ENCODE results near the gene DIP2C. TPM values are rescaled to one million over a fixed set of nuclear protein-coding genes. Genes with fewer than 3 reads are reported as not detected.
A peak's percentile ranks its signal among the peaks of the same experiment; 100 is the strongest.

The DIP2C gene
- total RNA-seq, 1 donor from 2014 or later, result 10.1 TPM

DNA sequence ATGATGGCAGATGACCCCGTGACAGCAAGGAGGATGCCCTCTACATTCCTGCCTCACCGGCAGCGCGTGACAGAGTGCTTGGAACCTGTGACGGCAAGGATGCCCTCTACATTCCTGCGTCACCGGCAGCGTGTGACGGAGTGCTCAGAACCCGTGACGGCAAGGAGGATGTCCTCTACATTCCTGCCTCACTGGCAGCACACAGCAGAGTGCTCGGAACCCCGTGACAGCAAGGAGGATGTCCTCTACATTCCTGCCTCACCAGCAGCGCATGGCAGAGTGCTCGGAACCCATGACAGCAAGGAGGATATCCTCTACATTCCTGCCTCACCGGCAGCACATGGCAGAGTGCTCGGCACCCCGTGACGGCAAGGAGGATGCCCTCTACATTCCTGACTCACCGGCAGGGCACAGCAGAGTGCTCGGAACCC lies 231.0 kb downstream of the DIP2C start:
- no peak overlapping the region for H2AFZ ChIP-seq (replicated peaks)
- H3K4me1 ChIP-seq, result peaks cover 4% of the 10 kb centered on the region
- Mint-ChIP-seq H3K4me1 (peaks cover 31% of the 10 kb centered on the region), H3K4me3 (no peak overlapping the region), H3K27ac (no peak overlapping the region), H3K9me3 (peaks cover 18% of the 10 kb centered on the region), H3K27me3 (ENCODE audit: insufficient read depth, low read depth) (peaks cover 4% of the 10 kb centered on the region), H3K36me3 (peaks cover 34% of the 10 kb centered on the region)
- H3F3A ChIP-seq (ENCODE audit: low read depth), result peaks cover 10% of the 10 kb centered on the region
- no peaks in the 10 kb centered on the region for H3K36me3 ChIP-seq
- no peak overlapping the region for H3K4me3 ChIP-seq
- no peak overlapping the region for H3K27ac ChIP-seq
- H3K4me2 ChIP-seq, result no peak overlapping the region
- TF ChIP-seq EZH2phosphoT487 (IDR thresholded peaks at IDR 0.05) (no peak), EZH2 (IDR thresholded peaks at IDR 0.05) (no peak)
- TF ChIP-seq, protein P1, sequence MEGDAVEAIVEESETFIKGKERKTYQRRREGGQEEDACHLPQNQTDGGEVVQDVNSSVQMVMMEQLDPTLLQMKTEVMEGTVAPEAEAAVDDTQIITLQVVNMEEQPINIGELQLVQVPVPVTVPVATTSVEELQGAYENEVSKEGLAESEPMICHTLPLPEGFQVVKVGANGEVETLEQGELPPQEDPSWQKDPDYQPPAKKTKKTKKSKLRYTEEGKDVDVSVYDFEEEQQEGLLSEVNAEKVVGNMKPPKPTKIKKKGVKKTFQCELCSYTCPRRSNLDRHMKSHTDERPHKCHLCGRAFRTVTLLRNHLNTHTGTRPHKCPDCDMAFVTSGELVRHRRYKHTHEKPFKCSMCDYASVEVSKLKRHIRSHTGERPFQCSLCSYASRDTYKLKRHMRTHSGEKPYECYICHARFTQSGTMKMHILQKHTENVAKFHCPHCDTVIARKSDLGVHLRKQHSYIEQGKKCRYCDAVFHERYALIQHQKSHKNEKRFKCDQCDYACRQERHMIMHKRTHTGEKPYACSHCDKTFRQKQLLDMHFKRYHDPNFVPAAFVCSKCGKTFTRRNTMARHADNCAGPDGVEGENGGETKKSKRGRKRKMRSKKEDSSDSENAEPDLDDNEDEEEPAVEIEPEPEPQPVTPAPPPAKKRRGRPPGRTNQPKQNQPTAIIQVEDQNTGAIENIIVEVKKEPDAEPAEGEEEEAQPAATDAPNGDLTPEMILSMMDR (IDR thresholded peaks at IDR 0.05), result no peak
- no peaks in the 10 kb centered on the region for H3K9me3 ChIP-seq (ENCODE audit: low read depth)
- peaks cover under 1% of the 10 kb centered on the region for H3K79me2 ChIP-seq (ENCODE audit: low read depth)
- H4K20me1 ChIP-seq (ENCODE audit: low read depth), result no peaks in the 10 kb centered on the region
- no peak overlapping the region for H3K9ac ChIP-seq
- H3K27me3 ChIP-seq, result no peaks in the 10 kb centered on the region
- DNase-seq (ENCODE audit: low spot score), result no peak

- H3K9me3 Mint-ChIP-seq, result peaks cover 3% of the 10 kb centered on the region
- peaks cover 5% of the 10 kb centered on the region for H3K79me2 ChIP-seq (ENCODE audit: low read depth)
- peaks cover 18% of the 10 kb centered on the region for H3K36me3 Mint-ChIP-seq
- no peaks in the 10 kb centered on the region for H3K9me3 ChIP-seq (ENCODE audit: low read depth)
- H3K36me3 ChIP-seq, result no peaks in the 10 kb centered on the region
- peak overlapping the region; percentile 88 for H3K27ac Mint-ChIP-seq
- no peak overlapping the region for H3K4me3 Mint-ChIP-seq
- H3K4me1 Mint-ChIP-seq, result peaks cover 51% of the 10 kb centered on the region
- TF ChIP-seq EZH2phosphoT487 (IDR thresholded peaks at IDR 0.05), result no peak
- no peak for TF ChIP-seq EZH2 (IDR thresholded peaks at IDR 0.05)
- TF ChIP-seq, protein P1 (IDR thresholded peaks at IDR 0.05), result no peak
- peaks cover 6% of the 10 kb centered on the region for H4K20me1 ChIP-seq (ENCODE audit: low read depth)
- H3K9ac ChIP-seq, result no peak overlapping the region
- H3K27me3 ChIP-seq, result no peaks in the 10 kb centered on the region
- no peak overlapping the region for H2AFZ ChIP-seq (replicated peaks)
- peaks cover 10% of the 10 kb centered on the region for H3F3A ChIP-seq (ENCODE audit: low read depth)
- H3K4me1 ChIP-seq, result peaks cover 18% of the 10 kb centered on the region
- H3K4me2 ChIP-seq, result no peak overlapping the region
- H3K4me3 ChIP-seq, result no peak overlapping the region
- no peak overlapping the region for H3K27ac ChIP-seq
- H3K27me3 Mint-ChIP-seq (ENCODE audit: insufficient read depth, low read depth), result peaks cover 4% of the 10 kb centered on the region
- DNase-seq (ENCODE audit: low spot score), result no peak
These were observed 233.0 kb downstream of the DIP2C start for GRCh38 chr10:456486-456885.

- H4K20me1 ChIP-seq (ENCODE audit: low read depth), result peaks cover 6% of the 10 kb centered on the region
These were observed 234.6 kb downstream of the DIP2C start for GRCh38 chr10:454860-455259.

More at GRCh38 chr10:454860-455259, 234.6 kb downstream of the DIP2C start:
- Histone ChIP-seq H2AFZ (replicated peaks) (no peak overlapping the region), H3K27me3 (no peaks in the 10 kb centered on the region), H3K4me3 (no peak overlapping the region), H3K79me2 (ENCODE audit: low read depth) (peaks cover 5% of the 10 kb centered on the region), H3K9me3 (ENCODE audit: low read depth) (no peaks in the 10 kb centered on the region), H3K27ac (no peak overlapping the region), H3K4me2 (no peak overlapping the region), H3K9ac (no peak overlapping the region), H3K36me3 (no peaks in the 10 kb centered on the region), H3K4me1 (peaks cover 18% of the 10 kb centered on the region), H3F3A (ENCODE audit: low read depth) (peaks cover 10% of the 10 kb centered on the region)
- no peak overlapping the region for H3K4me3 Mint-ChIP-seq
- H3K27ac Mint-ChIP-seq, result peak overlapping the region; percentile 27
- H3K9me3 Mint-ChIP-seq, result peaks cover 3% of the 10 kb centered on the region
- H3K36me3 Mint-ChIP-seq, result peaks cover 8% of the 10 kb centered on the region
- TF ChIP-seq, protein P1 (IDR thresholded peaks at IDR 0.05), result no peak
- TF ChIP-seq EZH2phosphoT487 (IDR thresholded peaks at IDR 0.05), result no peak
- no peak for TF ChIP-seq EZH2 (IDR thresholded peaks at IDR 0.05)
- peaks cover 60% of the 10 kb centered on the region for H3K4me1 Mint-ChIP-seq
- DNase-seq (ENCODE audit: low spot score), result no peak
- peaks cover 3% of the 10 kb centered on the region for H3K27me3 Mint-ChIP-seq (ENCODE audit: insufficient read depth, low read depth)

All from neural progenitor cell (in vitro differentiated cells).